Osteoblast (primary cell): ENCODE results near the gene MT3. TPM values are rescaled to one million over a fixed set of nuclear protein-coding genes. Genes with fewer than 3 reads are reported as not detected.

Experiments used
- DNase-seq: peaks from one replicate; pipeline ENCODE4 v3.0.0; 2011; ENCODE audit warnings: low spot score, mixed read lengths; ENCODE audit not compliant: insufficient read length; ENCODE audit errors: missing footprints
- H2AFZ ChIP-seq: 2 replicates; pipeline ENCODE4 v1.6.0; 2011; ENCODE audit warnings: mild to moderate bottlenecking, low read length
- H3K27ac ChIP-seq: 2 replicates; pipeline ENCODE4 v1.5.1; 2011; ENCODE audit warnings: mild to moderate bottlenecking, low read depth, low read length, moderate library complexity
- H3K27me3 ChIP-seq: 2 replicates; pipeline ENCODE4 v1.6.0; 2012; ENCODE audit warnings: mild to moderate bottlenecking, control low read depth, inconsistent platforms, low read length, moderate library complexity; ENCODE audit not compliant: insufficient read depth
- H3K36me3 ChIP-seq: 2 replicates; pipeline ENCODE4 v1.5.1; 2011; ENCODE audit warnings: mild to moderate bottlenecking, low read length, control low read depth, moderate library complexity; ENCODE audit not compliant: insufficient read depth
- H3K4me1 ChIP-seq: 2 replicates; pipeline ENCODE4 v1.5.1; 2011; ENCODE audit warnings: mild to moderate bottlenecking, low read length, control low read depth, moderate library complexity; ENCODE audit not compliant: insufficient read depth
- H3K4me2 ChIP-seq: 2 replicates; pipeline ENCODE4 v1.6.0; 2011; ENCODE audit warnings: mild to moderate bottlenecking, low read length; ENCODE audit not compliant: insufficient read depth
- H3K4me3 ChIP-seq: fragments of 200-600 bp; sonication (generic); 3 replicates; pipeline ENCODE4 v1.5.1; 2012; ENCODE audit warnings: mild to moderate bottlenecking, low read length, inconsistent platforms; ENCODE audit not compliant: insufficient read depth
- H3K79me2 ChIP-seq: 2 replicates; pipeline ENCODE4 v1.6.0; 2012; ENCODE audit warnings: mild to moderate bottlenecking, low read length, control low read depth, inconsistent platforms; ENCODE audit not compliant: insufficient read depth
- H3K9me3 ChIP-seq: 2 replicates; pipeline ENCODE4 v1.5.1; 2011; ENCODE audit warnings: low read depth, low read length, control low read depth
- H4K20me1 ChIP-seq: 2 replicates; pipeline ENCODE4 v1.6.0; 2012; ENCODE audit warnings: mild to moderate bottlenecking, low read length, control low read depth; ENCODE audit not compliant: insufficient read depth
- total RNA-seq: library from RNA; depleted of rRNA; stranded (reverse); fragments of >200 nt; gene quantifications from 2 replicates; pipeline ENCODE4 v1.2.3, GENCODE V29; 2012
- TF ChIP-seq, protein P1 (sequence below): IDR thresholded peaks from 2 replicates; pipeline ENCODE4 v1.5.1; 2011; ENCODE audit warnings: mild to moderate bottlenecking, low read depth, low read length, moderate library complexity; ENCODE audit errors: extremely low read depth

MT3 gene
- total RNA-seq, 1 donor, result not detected

DNA sequence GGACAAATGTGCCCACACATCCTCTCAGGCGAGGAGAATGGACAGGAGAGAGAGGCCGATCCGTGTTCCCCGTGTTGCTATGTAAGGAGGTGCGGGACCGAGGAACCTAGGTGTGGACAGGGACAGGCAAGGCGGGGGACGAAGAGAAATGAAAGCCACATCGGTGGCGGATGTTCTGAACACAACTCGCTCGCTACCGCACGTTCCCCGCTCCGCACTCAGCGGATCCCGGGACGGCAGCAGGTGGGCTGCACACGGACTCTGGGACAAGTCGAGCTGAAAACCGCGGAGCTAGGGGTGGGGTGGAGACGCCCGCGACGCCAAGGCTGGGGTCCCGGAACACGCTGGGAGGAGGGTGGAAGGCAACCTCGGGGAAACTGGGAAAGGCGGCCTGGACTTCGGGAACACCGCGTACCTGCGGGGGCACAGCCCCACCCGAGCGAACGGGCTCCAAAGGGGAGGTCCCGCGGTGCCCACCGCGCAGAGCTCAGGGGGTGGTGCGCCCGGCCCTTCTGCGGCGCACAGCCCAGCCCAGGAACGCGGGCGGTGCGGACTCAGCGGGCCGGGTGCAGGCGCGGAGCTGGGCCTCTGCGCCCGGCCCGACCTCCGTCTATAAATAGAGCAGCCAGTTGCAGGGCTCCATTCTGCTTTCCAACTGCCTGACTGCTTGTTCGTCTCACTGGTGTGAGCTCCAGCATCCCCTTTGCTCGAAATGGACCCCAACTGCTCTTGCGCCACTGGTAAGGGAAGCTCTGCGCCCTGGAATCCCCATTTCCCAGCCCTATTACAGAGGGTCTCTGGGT is 36.0 kb downstream of the MT3 start, which contains the start of gene MT1E:
MT1E (plus strand) TSS at position 642 of the 803 bp plus-strand sequence; CDS start at position 713, 71 bp downstream.
- H3K27ac ChIP-seq, result peak within 1 kb of the TSS; percentile 97
- H3K4me1 ChIP-seq, result peaks cover 13% of the 10 kb centered on the region
- H3K4me3 ChIP-seq, result peak within 1 kb of the TSS; percentile 86
- peak; percentile 98 for DNase-seq
- TF ChIP-seq, protein P1, sequence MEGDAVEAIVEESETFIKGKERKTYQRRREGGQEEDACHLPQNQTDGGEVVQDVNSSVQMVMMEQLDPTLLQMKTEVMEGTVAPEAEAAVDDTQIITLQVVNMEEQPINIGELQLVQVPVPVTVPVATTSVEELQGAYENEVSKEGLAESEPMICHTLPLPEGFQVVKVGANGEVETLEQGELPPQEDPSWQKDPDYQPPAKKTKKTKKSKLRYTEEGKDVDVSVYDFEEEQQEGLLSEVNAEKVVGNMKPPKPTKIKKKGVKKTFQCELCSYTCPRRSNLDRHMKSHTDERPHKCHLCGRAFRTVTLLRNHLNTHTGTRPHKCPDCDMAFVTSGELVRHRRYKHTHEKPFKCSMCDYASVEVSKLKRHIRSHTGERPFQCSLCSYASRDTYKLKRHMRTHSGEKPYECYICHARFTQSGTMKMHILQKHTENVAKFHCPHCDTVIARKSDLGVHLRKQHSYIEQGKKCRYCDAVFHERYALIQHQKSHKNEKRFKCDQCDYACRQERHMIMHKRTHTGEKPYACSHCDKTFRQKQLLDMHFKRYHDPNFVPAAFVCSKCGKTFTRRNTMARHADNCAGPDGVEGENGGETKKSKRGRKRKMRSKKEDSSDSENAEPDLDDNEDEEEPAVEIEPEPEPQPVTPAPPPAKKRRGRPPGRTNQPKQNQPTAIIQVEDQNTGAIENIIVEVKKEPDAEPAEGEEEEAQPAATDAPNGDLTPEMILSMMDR, result no peak
- peak within 1 kb of the TSS; percentile 97 for H3K4me2 ChIP-seq
- H3K79me2 ChIP-seq, result peaks cover 17% of the 10 kb centered on the region
- no peaks in the 10 kb centered on the region for H3K27me3 ChIP-seq
- peak within 1 kb of the TSS; percentile 95 for H2AFZ ChIP-seq
- H4K20me1 ChIP-seq, result peaks cover 4% of the 10 kb centered on the region
- no peaks in the 10 kb centered on the region for H3K36me3 ChIP-seq
- H3K9me3 ChIP-seq, result no peaks in the 10 kb centered on the region

GRCh38 chr16:56625943-56626654 is 36.8 kb downstream of the MT3 start:
- no peaks in the 10 kb centered on the region for H3K27me3 ChIP-seq
- peak; percentile 96 for DNase-seq
- peaks cover 4% of the 10 kb centered on the region for H4K20me1 ChIP-seq
- H3K4me3 ChIP-seq, result peak overlapping the region; percentile 86
- TF ChIP-seq, protein P1, result no peak
- peaks cover 13% of the 10 kb centered on the region for H3K4me1 ChIP-seq
- peak overlapping the region; percentile 87 for H2AFZ ChIP-seq
- H3K9me3 ChIP-seq, result no peaks in the 10 kb centered on the region
- H3K27ac ChIP-seq, result peak overlapping the region; percentile 97
- peaks cover 17% of the 10 kb centered on the region for H3K79me2 ChIP-seq
- no peaks in the 10 kb centered on the region for H3K36me3 ChIP-seq
- peak overlapping the region; percentile 97 for H3K4me2 ChIP-seq

GRCh38 chr16:56626685-56627084 is 37.4 kb downstream of the MT3 start:
- Histone ChIP-seq H3K4me1 (peaks cover 14% of the 10 kb centered on the region), H3K4me3 (peak overlapping the region; percentile 86), H2AFZ (no peak overlapping the region), H4K20me1 (peaks cover 4% of the 10 kb centered on the region), H3K36me3 (no peaks in the 10 kb centered on the region), H3K27ac (peak overlapping the region; percentile 97), H3K4me2 (peak overlapping the region; percentile 97), H3K27me3 (no peaks in the 10 kb centered on the region), H3K79me2 (peaks cover 17% of the 10 kb centered on the region), H3K9me3 (no peaks in the 10 kb centered on the region)
- TF ChIP-seq, protein P1, result no peak
- no peak for DNase-seq
